Measurements from ENCODE around the gene GALNT2. TPM values are rescaled to one million over a fixed set of nuclear protein-coding genes. Genes with fewer than 3 reads are reported as not detected.
A peak's percentile ranks its signal among the peaks of the same experiment; 100 is the strongest.

Gene GALNT2
- polyA plus RNA-seq, 1 of the 3 experiments (the other 2 are of a cell fraction): 118 TPM

GRCh38 chr1:230205719-230206198, 138.7 kb downstream of the GALNT2 start:
- Histone ChIP-seq H4K20me1 (ENCODE audit: insufficient read depth) (0 out of 2 replicates have a peak, but pooled peaks cover 3% of the 10 kb centered on the region), H3K4me3 (ENCODE audit: low read depth in 2 of 2, low read length in 1 of 2) (no peak overlapping the region), H3K27ac (ENCODE audit: low read depth in 2 of 2, low read length in 1 of 2) (peak overlapping the region in 1 of 2 experiments; percentile 66; a peak in 2 of 4 replicates), H3K9ac (no peak overlapping the region), H3K4me1 (ENCODE audit: control insufficient read depth in 1 of 2, insufficient read depth in 2 of 2, low read depth in 1 of 2, low read length in 1 of 2) (peaks cover 5 to 25% of the 10 kb centered on the region in 2 experiments; a peak in 3 of 4 replicates), H3F3A (replicated peaks; ENCODE audit: insufficient read depth) (peaks cover 2% of the 10 kb centered on the region), H3K4me2 (no peak overlapping the region), H3K9me3 (no peaks in the 10 kb centered on the region), H2AFZ (ENCODE audit: low read depth) (no peak overlapping the region), H3K9me2 (no peaks in the 10 kb centered on the region), H3K27me3 (ENCODE audit: insufficient read depth) (no peaks in the 10 kb centered on the region), H3K36me3 (replicated peaks in 1 of 2; ENCODE audit: control insufficient read depth in 1 of 2, insufficient read depth in 2 of 2, low read length in 1 of 2) (peaks cover 4 to 13% of the 10 kb centered on the region in 2 experiments), H3K79me2 (ENCODE audit: insufficient read depth) (peaks cover 20% of the 10 kb centered on the region)
- ChIA-PET POLR2A (no interaction called here), CTCF (no interaction called here)
- 91% methylated on average over 7 of the region's 7 CpGs for WGBS (ENCODE audit: low lambda C conversion rate)
- TF ChIP-seq SIN3A (IDR thresholded peaks at IDR 0.05; ENCODE audit: borderline replicate concordance, low read depth, low read length) (no peak), ELF1 (IDR thresholded peaks at IDR 0.05) (no peak)
- no peak for DNase-seq

GRCh38 chr1:230206207-230206606, 139.2 kb downstream of the GALNT2 start:
- no peaks in the 10 kb centered on the region for H3K9me2 ChIP-seq
- WGBS (ENCODE audit: low lambda C conversion rate): 100% methylated on average over 2 of the region's 2 CpGs
- 0 out of 2 replicates have a peak, but pooled peaks cover 3% of the 10 kb centered on the region for H4K20me1 ChIP-seq (ENCODE audit: insufficient read depth)
- H3K79me2 ChIP-seq (ENCODE audit: insufficient read depth): peaks cover 20% of the 10 kb centered on the region
- H3F3A ChIP-seq (replicated peaks; ENCODE audit: insufficient read depth): peaks cover 3% of the 10 kb centered on the region
- H3K9ac ChIP-seq: no peak overlapping the region
- no peaks in the 10 kb centered on the region for H3K9me3 ChIP-seq
- H3K4me2 ChIP-seq: no peak overlapping the region
- peak overlapping the region in 1 of 2 experiments; percentile 66; a peak in 1 of 4 replicates for H3K27ac ChIP-seq (ENCODE audit: low read depth in 2 of 2, low read length in 1 of 2)
- H3K4me3 ChIP-seq (ENCODE audit: low read depth in 2 of 2, low read length in 1 of 2): no peak overlapping the region
- ChIA-PET POLR2A (no interaction called here), CTCF (no interaction called here)
- H2AFZ ChIP-seq (ENCODE audit: low read depth): no peak overlapping the region
- peaks cover 4 to 13% of the 10 kb centered on the region in 2 experiments for H3K36me3 ChIP-seq (replicated peaks in 1 of 2; ENCODE audit: control insufficient read depth in 1 of 2, insufficient read depth in 2 of 2, low read length in 1 of 2)
- no peak for TF ChIP-seq NRF1 (IDR thresholded peaks at IDR 0.05; ENCODE audit: low read depth, low read length)
- no peak for TF ChIP-seq CTCF (IDR thresholded peaks at IDR 0.05)
- no peak for TF ChIP-seq SIN3A (IDR thresholded peaks at IDR 0.05; ENCODE audit: borderline replicate concordance, low read depth, low read length)
- no peak for TF ChIP-seq PBX3 (IDR thresholded peaks at IDR 0.05)
- TF ChIP-seq MEF2A (IDR thresholded peaks at IDR 0.05; ENCODE audit: borderline replicate concordance, low read depth): no peak
- no peak for TF ChIP-seq CHD2 (IDR thresholded peaks at IDR 0.05; ENCODE audit: low read length, partially characterized antibody)
- no peak for TF ChIP-seq RAD21 (IDR thresholded peaks at IDR 0.05; ENCODE audit: low read length)
- H3K4me1 ChIP-seq (ENCODE audit: control insufficient read depth in 1 of 2, insufficient read depth in 2 of 2, low read depth in 1 of 2, low read length in 1 of 2): peaks cover 5 to 29% of the 10 kb centered on the region in 2 experiments; a peak in 3 of 4 replicates
- DNase-seq: no peak
- no peaks in the 10 kb centered on the region for H3K27me3 ChIP-seq (ENCODE audit: insufficient read depth)

- H3F3A ChIP-seq (replicated peaks; ENCODE audit: insufficient read depth): peaks cover 3% of the 10 kb centered on the region
- no peak overlapping the region for H3K9ac ChIP-seq
- peaks cover 2 to 29% of the 10 kb centered on the region in 2 experiments; a peak in 3 of 4 replicates for H3K4me1 ChIP-seq (ENCODE audit: control insufficient read depth in 1 of 2, insufficient read depth in 2 of 2, low read depth in 1 of 2, low read length in 1 of 2)
- H3K4me3 ChIP-seq (ENCODE audit: low read depth in 2 of 2, low read length in 1 of 2): no peak overlapping the region
- ChIA-PET POLR2A (no interaction called here), CTCF (no interaction called here)
- H2AFZ ChIP-seq (ENCODE audit: low read depth): no peak overlapping the region
- 0 out of 2 replicates have a peak, but pooled peaks cover 3% of the 10 kb centered on the region for H4K20me1 ChIP-seq (ENCODE audit: insufficient read depth)
- 97% methylated on average over 4 of the region's 4 CpGs for WGBS (ENCODE audit: low lambda C conversion rate)
- H3K27ac ChIP-seq (ENCODE audit: low read depth in 2 of 2, low read length in 1 of 2): no peak overlapping the region
- H3K4me2 ChIP-seq: no peak overlapping the region
- H3K36me3 ChIP-seq (replicated peaks in 1 of 2; ENCODE audit: control insufficient read depth in 1 of 2, insufficient read depth in 2 of 2, low read length in 1 of 2): peaks cover 4 to 13% of the 10 kb centered on the region in 2 experiments
- H3K9me2 ChIP-seq: no peaks in the 10 kb centered on the region
- H3K79me2 ChIP-seq (ENCODE audit: insufficient read depth): peaks cover 14% of the 10 kb centered on the region
- no peaks in the 10 kb centered on the region for H3K9me3 ChIP-seq
- no peak for DNase-seq
- no peaks in the 10 kb centered on the region for H3K27me3 ChIP-seq (ENCODE audit: insufficient read depth)
- TF ChIP-seq PBX3 (IDR thresholded peaks at IDR 0.05) (no peak), SIN3A (IDR thresholded peaks at IDR 0.05; ENCODE audit: borderline replicate concordance, low read depth, low read length) (no peak), RXRA (IDR thresholded peaks at IDR 0.05; ENCODE audit: borderline replicate concordance, low read depth) (no peak), RCOR1 (IDR thresholded peaks at IDR 0.05; ENCODE audit: low read length) (no peak), NFIC (IDR thresholded peaks at IDR 0.05; ENCODE audit: borderline replicate concordance) (no peak), JUND (IDR thresholded peaks at IDR 0.05) (no peak), GATA2 (CRISPR knock-in tag; IDR thresholded peaks at IDR 0.05) (no peak), RAD21 (IDR thresholded peaks at IDR 0.05; ENCODE audit: low read length) (no peak), POLR2AphosphoS5 (IDR thresholded peaks at IDR 0.05; ENCODE audit: low read depth, low read length) (no peak), ELF1 (IDR thresholded peaks at IDR 0.05) (no peak), EP300 (IDR thresholded peaks at IDR 0.05; ENCODE audit: borderline replicate concordance in 1 of 2, low read depth in 1 of 2, low read length in 1 of 2) (no peak), RFX5 (IDR thresholded peaks at IDR 0.05; ENCODE audit: low read length) (no peak), TAF1 (IDR thresholded peaks at IDR 0.05; ENCODE audit: borderline replicate concordance, low read depth, low read length) (no peak), CHD2 (IDR thresholded peaks at IDR 0.05; ENCODE audit: low read length, partially characterized antibody) (no peak), FOSL2 (IDR thresholded peaks at IDR 0.05; ENCODE audit: borderline replicate concordance, low read depth) (no peak)
Observed at GRCh38 chr1:230206976-230207375, 139.9 kb downstream of the GALNT2 start.
